Natural killer cell (primary cell): ENCODE results near the gene EPB41L4A. TPM values are rescaled to one million over a fixed set of nuclear protein-coding genes. Genes with fewer than 3 reads are reported as not detected.
A peak's percentile ranks its signal among the peaks of the same experiment; 100 is the strongest.

ENCODE experiments used
- ATAC-seq, 3 donors: fragments of 150-1000 bp in 2 of 3; fragments of 200-7000 bp in 1 of 3; cut with Tn5 transposase; 1 replicate in 1 of 3; 2 replicates in 2 of 3; pipeline ENCODE4 v1.10.0; 2021; ENCODE audit warnings: mild to moderate bottlenecking in 2 of 3, moderate library complexity in 2 of 3
- DNase-seq, 2 donors: peaks; one replicate each; pipeline versions ENCODE4 v3.0.0 to v3.0.0-alpha.2; 2013 to 2021; ENCODE audit warnings: mixed read lengths in 1 of 2
- H3K27ac ChIP-seq: one replicate; pipeline ENCODE4 v1.5.1; 2013; ENCODE audit warnings: mild to moderate bottlenecking, low read length
- H3K27me3 ChIP-seq: one replicate; pipeline ENCODE4 v1.6.1; 2013; ENCODE audit warnings: low read length; ENCODE audit not compliant: control insufficient read depth, insufficient read depth
- H3K36me3 ChIP-seq: one replicate; pipeline ENCODE4 v1.6.1; 2013; ENCODE audit warnings: low read length; ENCODE audit not compliant: control insufficient read depth, insufficient read depth
- H3K4me1 ChIP-seq: one replicate; pipeline ENCODE4 v1.6.1; 2013; ENCODE audit warnings: low read length; ENCODE audit not compliant: control insufficient read depth, insufficient read depth
- H3K4me3 ChIP-seq: one replicate; pipeline ENCODE4 v1.5.1; 2013; ENCODE audit warnings: low read length
- H3K9me3 ChIP-seq: one replicate; pipeline ENCODE4 v1.6.1; 2013; ENCODE audit warnings: low read length; ENCODE audit not compliant: control insufficient read depth, insufficient read depth
- H3K27ac Mint-ChIP-seq, 2 donors: one replicate each; pipeline ENCODE4 v1.8.0; 2022; ENCODE audit warnings: mild to moderate bottlenecking in 2 of 2, mixed read lengths in 2 of 2, moderate library complexity in 1 of 2
- H3K27me3 Mint-ChIP-seq, 2 donors: one replicate each; pipeline ENCODE4 v1.8.0; 2022; ENCODE audit warnings: low read depth in 2 of 2, mixed read lengths in 2 of 2
- H3K36me3 Mint-ChIP-seq: one replicate; pipeline ENCODE4 v1.8.0; 2022; ENCODE audit warnings: mixed read lengths
- H3K4me1 Mint-ChIP-seq, 2 donors: one replicate each; pipeline ENCODE4 v1.8.0; 2022; ENCODE audit warnings: mixed read lengths in 2 of 2
- H3K4me3 Mint-ChIP-seq: one replicate; pipeline ENCODE4 v1.8.0; 2022; ENCODE audit warnings: mild to moderate bottlenecking, moderate library complexity, mixed read lengths
- H3K9me3 Mint-ChIP-seq, 2 donors: one replicate each; pipeline ENCODE4 v1.8.0; 2022; ENCODE audit warnings: mixed read lengths in 2 of 2
- WGBS: methylation state at CpG from one replicate; pipeline ENCODE4 v1.1.7; 2013; ENCODE audit warnings: missing lambda C conversion rate; ENCODE audit not compliant: insufficient coverage; 5-methylcytosine and 5-hydroxymethylcytosine counted together
- intact Hi-C: fragments of 100-400 bp; cut with micrococcal nuclease; formaldehyde crosslinking; loops from one replicate; pipeline ENCODE4 v1.14.2; 2022
- total RNA-seq, 4 donors: library from RNA; stranded (reverse); fragments of 120-200 nt in 1 of 4; gene quantifications; one replicate each; pipeline versions ENCODE4 v1.2.3 to v1.2.4, GENCODE V29; 2013 to 2022
- TF ChIP-seq, protein P1 (sequence below): fragments of 200-600 bp; IDR thresholded peaks from one replicate; pipeline ENCODE4 v1.8.0; 2022; ENCODE audit warnings: antibody characterized with exemption

EPB41L4A gene
- total RNA-seq, 3 donors from 2014 or later (not counting 1 experiment from before 2014, with no cell fraction given), result 21.9 to 30.4 (median 22.1) TPM

DNA sequence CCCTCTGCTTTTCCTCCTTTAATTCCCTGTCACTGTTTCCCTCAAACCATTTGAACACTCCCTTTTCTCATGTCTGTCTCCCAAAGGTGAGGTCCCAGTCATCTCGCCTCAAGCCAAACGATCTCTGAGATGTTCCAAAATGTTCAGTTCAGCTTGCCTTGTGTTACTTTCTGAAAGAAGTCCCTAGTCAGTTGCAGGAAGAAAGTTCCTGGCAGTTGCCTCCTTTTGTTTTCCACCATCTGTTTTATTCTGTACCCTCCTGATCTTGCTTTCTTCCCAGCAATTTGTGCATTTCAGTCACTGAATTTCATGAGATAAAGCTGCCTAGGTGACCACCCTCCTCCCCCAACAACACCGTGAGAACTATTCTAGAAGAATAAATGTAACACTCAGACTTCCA lies 277.5 kb downstream of the EPB41L4A start:
- Histone ChIP-seq H3K27me3 (no peaks in the 10 kb centered on the region), H3K4me3 (no peak overlapping the region), H3K27ac (no peak overlapping the region), H3K9me3 (no peaks in the 10 kb centered on the region), H3K36me3 (no peaks in the 10 kb centered on the region), H3K4me1 (no peaks in the 10 kb centered on the region)
- peaks cover 7 to 14% of the 10 kb centered on the region in 2 donors for H3K27me3 Mint-ChIP-seq
- no peak overlapping the region for H3K27ac Mint-ChIP-seq
- ATAC-seq, result no peak
- no peaks in the 10 kb centered on the region for H3K4me1 Mint-ChIP-seq
- H3K4me3 Mint-ChIP-seq, result no peak overlapping the region
- intact Hi-C loops, result no loop called here
- TF ChIP-seq, protein P1, sequence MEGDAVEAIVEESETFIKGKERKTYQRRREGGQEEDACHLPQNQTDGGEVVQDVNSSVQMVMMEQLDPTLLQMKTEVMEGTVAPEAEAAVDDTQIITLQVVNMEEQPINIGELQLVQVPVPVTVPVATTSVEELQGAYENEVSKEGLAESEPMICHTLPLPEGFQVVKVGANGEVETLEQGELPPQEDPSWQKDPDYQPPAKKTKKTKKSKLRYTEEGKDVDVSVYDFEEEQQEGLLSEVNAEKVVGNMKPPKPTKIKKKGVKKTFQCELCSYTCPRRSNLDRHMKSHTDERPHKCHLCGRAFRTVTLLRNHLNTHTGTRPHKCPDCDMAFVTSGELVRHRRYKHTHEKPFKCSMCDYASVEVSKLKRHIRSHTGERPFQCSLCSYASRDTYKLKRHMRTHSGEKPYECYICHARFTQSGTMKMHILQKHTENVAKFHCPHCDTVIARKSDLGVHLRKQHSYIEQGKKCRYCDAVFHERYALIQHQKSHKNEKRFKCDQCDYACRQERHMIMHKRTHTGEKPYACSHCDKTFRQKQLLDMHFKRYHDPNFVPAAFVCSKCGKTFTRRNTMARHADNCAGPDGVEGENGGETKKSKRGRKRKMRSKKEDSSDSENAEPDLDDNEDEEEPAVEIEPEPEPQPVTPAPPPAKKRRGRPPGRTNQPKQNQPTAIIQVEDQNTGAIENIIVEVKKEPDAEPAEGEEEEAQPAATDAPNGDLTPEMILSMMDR, result no peak
- H3K9me3 Mint-ChIP-seq, result no peaks in the 10 kb centered on the region
- no peaks in the 10 kb centered on the region for H3K36me3 Mint-ChIP-seq
- 90% methylated on average over 3 of the region's 3 CpGs for WGBS
- no peak for DNase-seq

DNA sequence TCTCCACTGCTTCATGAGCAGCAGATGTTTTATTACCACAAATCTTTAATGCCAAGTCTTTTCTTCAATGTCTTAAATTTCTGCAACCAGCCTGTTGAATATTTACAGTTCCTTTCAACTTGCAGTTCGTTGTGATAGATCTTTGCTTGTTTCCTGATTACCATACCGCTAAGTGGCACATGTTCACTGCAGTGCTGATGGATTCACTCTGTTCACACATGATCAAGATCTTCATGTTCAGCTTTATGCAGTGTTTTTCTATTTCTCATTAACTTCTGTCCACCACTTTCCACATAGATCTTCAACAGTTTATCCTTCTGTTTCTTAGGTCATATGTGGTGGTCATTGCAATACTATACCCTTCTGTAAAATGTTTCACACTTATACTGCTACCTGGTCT lies 280.6 kb downstream of the EPB41L4A start:
- DNase-seq (no peak), ATAC-seq (no peak)
- H3K4me3 Mint-ChIP-seq, result no peak overlapping the region
- Histone ChIP-seq H3K27me3 (no peaks in the 10 kb centered on the region), H3K4me3 (no peak overlapping the region), H3K4me1 (no peaks in the 10 kb centered on the region), H3K27ac (no peak overlapping the region), H3K9me3 (no peaks in the 10 kb centered on the region), H3K36me3 (no peaks in the 10 kb centered on the region)
- no peaks in the 10 kb centered on the region for H3K9me3 Mint-ChIP-seq
- no peaks in the 10 kb centered on the region for H3K4me1 Mint-ChIP-seq
- H3K27ac Mint-ChIP-seq, result no peak overlapping the region
- H3K27me3 Mint-ChIP-seq, result peaks cover 7 to 14% of the 10 kb centered on the region in 2 donors
- H3K36me3 Mint-ChIP-seq, result no peaks in the 10 kb centered on the region
- intact Hi-C loops, result no loop called here
- TF ChIP-seq, protein P1, result no peak
- WGBS, result 65% methylated on average over 2 of the region's 2 CpGs

DNA sequence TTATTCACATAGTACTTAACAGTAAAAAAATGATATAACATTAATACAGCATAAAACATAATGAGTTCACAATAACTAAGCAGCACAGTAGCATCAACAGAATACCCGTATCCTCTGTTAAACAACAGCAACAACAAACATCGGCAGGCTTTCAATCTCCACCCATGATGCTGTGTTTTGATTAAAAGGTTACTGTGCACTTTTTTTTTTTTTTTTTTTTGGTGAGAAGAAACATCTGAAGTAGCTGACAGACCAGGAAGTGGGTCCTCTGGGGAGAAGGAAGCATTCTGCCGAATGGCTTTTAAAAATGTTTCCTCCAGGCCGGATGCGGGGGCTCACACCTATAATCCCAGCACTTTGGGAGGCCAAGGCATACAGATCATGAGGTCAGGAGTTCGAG lies 282.3 kb downstream of the EPB41L4A start:
- Histone ChIP-seq H3K9me3 (no peaks in the 10 kb centered on the region), H3K36me3 (no peaks in the 10 kb centered on the region)

DNA sequence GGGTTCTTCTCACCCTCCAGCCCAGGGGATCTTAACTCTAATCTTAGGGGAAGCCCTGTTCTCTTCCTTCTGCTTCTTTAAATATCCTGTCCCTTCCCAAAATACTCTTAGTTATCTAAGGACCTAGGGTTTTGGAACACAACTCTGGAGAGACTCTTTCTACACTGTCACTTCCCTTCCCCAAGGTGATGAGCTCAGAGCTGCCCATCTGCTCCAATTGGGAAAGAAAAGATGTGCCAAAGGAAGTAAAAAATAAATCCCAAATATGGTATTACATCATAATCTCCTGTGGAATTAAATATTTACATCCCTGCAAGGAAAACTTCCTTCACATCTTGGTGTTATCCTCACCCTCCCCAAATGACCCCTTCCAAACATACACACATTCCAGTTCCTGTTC lies 291.2 kb downstream of the EPB41L4A start:
- Mint-ChIP-seq H3K4me3 (no peak overlapping the region), H3K27ac (no peak overlapping the region), H3K27me3 (peaks cover 6 to 9% of the 10 kb centered on the region in 2 donors), H3K4me1 (no peaks in the 10 kb centered on the region), H3K9me3 (no peaks in the 10 kb centered on the region), H3K36me3 (no peaks in the 10 kb centered on the region)
- ATAC-seq, result no peak
- Histone ChIP-seq H3K36me3 (no peaks in the 10 kb centered on the region), H3K4me1 (no peaks in the 10 kb centered on the region), H3K27ac (no peak overlapping the region), H3K4me3 (no peak overlapping the region), H3K27me3 (no peaks in the 10 kb centered on the region), H3K9me3 (no peaks in the 10 kb centered on the region)
- no peak for DNase-seq
- TF ChIP-seq, protein P1, result no peak
- intact Hi-C loops, result no loop called here

More for the DNA sequence above, 282.3 kb downstream of the EPB41L4A start:
- Histone ChIP-seq H3K27me3 (no peaks in the 10 kb centered on the region), H3K4me3 (no peak overlapping the region), H3K27ac (no peak overlapping the region), H3K4me1 (no peaks in the 10 kb centered on the region)
- no peaks in the 10 kb centered on the region for H3K4me1 Mint-ChIP-seq
- no peaks in the 10 kb centered on the region for H3K9me3 Mint-ChIP-seq
- TF ChIP-seq, protein P1, result no peak
- H3K27ac Mint-ChIP-seq, result peak overlapping the region; percentile 29 to 34
- H3K27me3 Mint-ChIP-seq, result peaks cover 4 to 6% of the 10 kb centered on the region in 2 donors
- ATAC-seq, result peak; percentile 43 to 77 (median 68)
- no peak overlapping the region for H3K4me3 Mint-ChIP-seq
- peak in 1 of 2 donors; percentile 10 for DNase-seq
- WGBS, result 21% methylated on average over 4 of the region's 6 CpGs
- intact Hi-C loops, result no loop called here
- H3K36me3 Mint-ChIP-seq, result no peaks in the 10 kb centered on the region
